ENCODE data around the gene MCCD1.

MCCD1 gene

GRCh38 chr6:31543639-31544038, 14.9 kb downstream of the MCCD1 start:
- no peak for DNase-seq (ENCODE audit: low read depth)

- DNase-seq (ENCODE audit: low read depth): no peak
Observed at GRCh38 chr6:31544676-31545075, 15.9 kb downstream of the MCCD1 start.

GRCh38 chr6:31545291-31545690, 16.5 kb downstream of the MCCD1 start:
- DNase-seq (ENCODE audit: low read depth): no peak

- peak; percentile 91 for DNase-seq (ENCODE audit: low read depth)
Observed at GRCh38 chr6:31546339-31546957, 17.7 kb downstream of the MCCD1 start, which contains the start of gene ATP6V1G2. Gene ATP6V1G2 (minus strand): TSS chr6:31546608. CDS start chr6:31546559, 49 bp downstream.

- peak; percentile 98 for DNase-seq (ENCODE audit: low read depth)
Observed at GRCh38 chr6:31546958-31547726, 18.4 kb downstream of the MCCD1 start, which contains the start of gene NFKBIL1. Gene NFKBIL1 (plus strand): TSS chr6:31547608. CDS start chr6:31547695, 87 bp downstream.

GRCh38 chr6:31547727-31548543, 19.2 kb downstream of the MCCD1 start:
- DNase-seq (ENCODE audit: low read depth): no peak

GRCh38 chr6:31548544-31548873, 19.7 kb downstream of the MCCD1 start:
- no peak for DNase-seq (ENCODE audit: low read depth)

GRCh38 chr6:31551371-31551770, 22.6 kb downstream of the MCCD1 start:
- DNase-seq (ENCODE audit: low read depth): peak; percentile 61

GRCh38 chr6:31556307-31556706, 27.5 kb downstream of the MCCD1 start:
- DNase-seq (ENCODE audit: low read depth): no peak

- DNase-seq (ENCODE audit: low read depth): no peak
Observed at GRCh38 chr6:31557443-31558317, 28.9 kb downstream of the MCCD1 start.

- no peak for DNase-seq (ENCODE audit: low read depth)
Observed at GRCh38 chr6:31558318-31558625, 29.5 kb downstream of the MCCD1 start.

GRCh38 chr6:31558631-31559500, 30.1 kb downstream of the MCCD1 start:
- DNase-seq (ENCODE audit: low read depth): peak; percentile 63

GRCh38 chr6:31559606-31559957, 30.8 kb downstream of the MCCD1 start:
- DNase-seq (ENCODE audit: low read depth): no peak

- DNase-seq (ENCODE audit: low read depth): peak; percentile 84
Observed at GRCh38 chr6:31559958-31560696, 31.4 kb downstream of the MCCD1 start.

GRCh38 chr6:31560697-31561058, 31.9 kb downstream of the MCCD1 start:
- DNase-seq (ENCODE audit: low read depth): no peak

- no peak for DNase-seq (ENCODE audit: low read depth)
Observed at GRCh38 chr6:31567531-31568370, 39.0 kb downstream of the MCCD1 start.

GRCh38 chr6:31568537-31568961, 39.8 kb downstream of the MCCD1 start:
- DNase-seq (ENCODE audit: low read depth): no peak

- DNase-seq (ENCODE audit: low read depth): no peak
Observed at GRCh38 chr6:31569861-31570536, 41.2 kb downstream of the MCCD1 start.

Measured in amniotic epithelial cell (primary cell).